Ascending aorta (tissue), 2 donors: ENCODE data around the gene PDE10A. TPM values are rescaled to one million over a fixed set of nuclear protein-coding genes. Genes with fewer than 3 reads are reported as not detected.

ENCODE experiments used
- DNase-seq, 2 donors: peaks; one replicate each; pipeline ENCODE4 v3.0.0-alpha.2; 2019; ENCODE audit warnings: low spot score in 2 of 2
- H3K27ac ChIP-seq, 2 donors: fragments of 200-600 bp; sonication (generic); one replicate each; pipeline ENCODE4 v1.5.1; 2016 to 2017; ENCODE audit warnings: mild to moderate bottlenecking in 1 of 2
- H3K27me3 ChIP-seq: fragments of 200-600 bp; sonication (generic); one replicate; pipeline ENCODE4 v1.5.1; 2017
- H3K36me3 ChIP-seq, 2 donors: fragments of 200-600 bp; sonication (generic); one replicate each; pipeline ENCODE4 v1.5.1; 2016
- H3K4me1 ChIP-seq, 2 donors: fragments of 200-600 bp; sonication (generic); one replicate each; pipeline ENCODE4 v1.5.1; 2016 to 2017; ENCODE audit warnings: mild to moderate bottlenecking in 1 of 2
- H3K4me3 ChIP-seq, 2 donors: fragments of 200-600 bp; sonication (generic); one replicate each; pipeline ENCODE4 v1.5.1; 2016 to 2017; ENCODE audit warnings: mild to moderate bottlenecking in 1 of 2
- H3K9me3 ChIP-seq, 2 donors: fragments of 200-600 bp; sonication (generic); one replicate each; pipeline ENCODE4 v1.5.1; 2016
- CTCF ChIP-seq, 3 experiments: fragments of 200-600 bp in 2 of 3; fragments of 450-650 bp in 1 of 3; sonication (generic) in 2 of 3; IDR thresholded peaks; one replicate each; pipeline ENCODE4 v1.5.1; 2016 to 2019; ENCODE audit warnings: antibody characterized with exemption in 3 of 3, mild to moderate bottlenecking in 1 of 3, moderate library complexity in 1 of 3
- intact Hi-C: fragments of 100-400 bp; cut with DNase I; formaldehyde crosslinking; loops from one replicate; pipeline ENCODE4 v1.15.1; 2023
- total RNA-seq: library from RNA; depleted of rRNA; stranded (reverse); fragments of >200 nt; gene quantifications from one replicate; pipeline ENCODE4 v1.1.0, GENCODE V29; 2016

Gene PDE10A
- total RNA-seq, 1 donor from 2014 or later, result 2.0 TPM

GRCh38 chr6:165657325-165657680 lies 5.7 kb downstream of the PDE10A start:
- TF ChIP-seq CTCF (IDR thresholded peaks at IDR 0.05), result no peak
- H3K27me3 ChIP-seq, result peaks cover 9% of the 10 kb centered on the region
- DNase-seq, result no peak
- H3K27ac ChIP-seq, result no peak overlapping the region
- H3K4me3 ChIP-seq, result no peak overlapping the region
- H3K36me3 ChIP-seq, result no peaks in the 10 kb centered on the region
- intact Hi-C loops, result no loop called here
- H3K9me3 ChIP-seq, result no peaks in the 10 kb centered on the region
- peaks cover 12 to 13% of the 10 kb centered on the region in 2 donors for H3K4me1 ChIP-seq

- no peak overlapping the region for H3K4me3 ChIP-seq
- H3K9me3 ChIP-seq, result no peaks in the 10 kb centered on the region
- no peak for TF ChIP-seq CTCF (IDR thresholded peaks at IDR 0.05)
- peaks cover 9% of the 10 kb centered on the region for H3K27me3 ChIP-seq
- peaks cover 12 to 13% of the 10 kb centered on the region in 2 donors for H3K4me1 ChIP-seq
- intact Hi-C loops, result no loop called here
- DNase-seq, result no peak
- no peaks in the 10 kb centered on the region for H3K36me3 ChIP-seq
- no peak overlapping the region for H3K27ac ChIP-seq
These were observed 6.3 kb downstream of the PDE10A start for GRCh38 chr6:165656581-165657324.

- intact Hi-C loops, result no loop called here
- H3K4me3 ChIP-seq, result no peak overlapping the region
- H3K36me3 ChIP-seq, result no peaks in the 10 kb centered on the region
- DNase-seq, result no peak
- no peaks in the 10 kb centered on the region for H3K9me3 ChIP-seq
- no peak for TF ChIP-seq CTCF (IDR thresholded peaks at IDR 0.05)
- no peaks in the 10 kb centered on the region for H3K4me1 ChIP-seq
- no peak overlapping the region for H3K27ac ChIP-seq
- H3K27me3 ChIP-seq, result no peaks in the 10 kb centered on the region
These were observed 7.8 kb downstream of the PDE10A start for GRCh38 chr6:165655191-165655590.

- TF ChIP-seq CTCF (IDR thresholded peaks at IDR 0.05), result no peak
- DNase-seq, result no peak
- no peaks in the 10 kb centered on the region for H3K4me1 ChIP-seq
- intact Hi-C loops, result no loop called here
- no peaks in the 10 kb centered on the region for H3K9me3 ChIP-seq
- H3K27me3 ChIP-seq, result no peaks in the 10 kb centered on the region
- no peak overlapping the region for H3K27ac ChIP-seq
- H3K36me3 ChIP-seq, result no peaks in the 10 kb centered on the region
- no peak overlapping the region for H3K4me3 ChIP-seq
These were observed 8.9 kb downstream of the PDE10A start for GRCh38 chr6:165654144-165654543.

GRCh38 chr6:165653607-165654006 lies 9.4 kb downstream of the PDE10A start:
- intact Hi-C loops, result no loop called here
- H3K4me1 ChIP-seq, result no peaks in the 10 kb centered on the region
- H3K36me3 ChIP-seq, result no peaks in the 10 kb centered on the region

More at GRCh38 chr6:165653607-165654006, 9.4 kb downstream of the PDE10A start:
- Histone ChIP-seq H3K27me3 (no peaks in the 10 kb centered on the region), H3K4me3 (no peak overlapping the region), H3K27ac (no peak overlapping the region), H3K9me3 (no peaks in the 10 kb centered on the region)
- no peak for TF ChIP-seq CTCF (IDR thresholded peaks at IDR 0.05)
- DNase-seq, result no peak
